ENCODE measurements around the gene IL1RAPL1.

The IL1RAPL1 gene

DNA sequence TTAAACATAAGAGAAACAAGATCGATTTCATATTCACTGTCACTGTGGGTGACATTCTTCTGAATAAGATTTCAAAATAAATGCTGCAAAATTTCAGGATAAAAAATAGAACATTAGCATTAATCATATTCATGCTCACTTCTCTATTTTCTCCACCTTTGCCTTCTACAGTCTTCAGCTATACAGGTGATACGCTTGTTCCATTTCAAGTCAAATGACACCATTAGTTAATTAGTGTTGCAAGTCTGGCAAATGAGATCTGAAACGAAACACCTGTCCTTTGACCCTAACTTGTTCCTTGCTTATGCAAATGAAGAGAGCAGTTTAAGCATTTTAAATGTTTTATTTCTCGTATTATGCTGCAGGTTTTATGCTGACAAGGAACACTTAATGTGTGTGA, 960.6 kb downstream of the IL1RAPL1 start:
- DNase-seq, result no peak

GRCh38 chrX:29553542-29553941, 966.3 kb downstream of the IL1RAPL1 start:
- no peak for DNase-seq

DNA sequence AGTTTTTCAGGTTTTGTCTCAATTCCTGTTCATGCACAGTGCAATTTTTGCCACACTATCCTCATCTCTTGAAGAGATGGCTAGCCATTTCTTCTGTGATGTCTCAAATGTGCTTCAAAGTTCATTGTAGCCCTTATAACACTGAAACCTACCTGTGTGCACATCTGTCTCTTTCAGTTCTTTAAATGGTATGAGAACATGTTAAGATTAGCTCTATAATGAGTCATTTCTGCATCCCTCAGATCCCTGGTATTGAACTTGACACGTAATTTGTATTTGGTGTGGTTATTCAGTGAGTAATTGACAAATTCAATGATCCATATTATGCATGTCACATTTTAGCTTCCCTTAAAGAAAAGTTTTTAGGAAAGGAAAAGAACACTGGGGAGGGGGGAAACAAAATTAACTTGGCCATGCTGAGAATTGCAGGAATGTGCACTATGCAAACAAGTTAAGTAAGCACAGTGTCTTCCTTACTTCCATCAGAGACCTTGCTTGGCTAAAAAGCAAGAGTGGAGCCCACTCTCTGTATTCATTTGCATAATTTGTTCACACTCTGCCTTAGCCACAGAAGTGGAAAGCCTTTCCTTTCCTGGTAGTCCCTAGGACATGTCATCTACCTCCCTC, 968.3 kb downstream of the IL1RAPL1 start:
- no peak for DNase-seq

DNA sequence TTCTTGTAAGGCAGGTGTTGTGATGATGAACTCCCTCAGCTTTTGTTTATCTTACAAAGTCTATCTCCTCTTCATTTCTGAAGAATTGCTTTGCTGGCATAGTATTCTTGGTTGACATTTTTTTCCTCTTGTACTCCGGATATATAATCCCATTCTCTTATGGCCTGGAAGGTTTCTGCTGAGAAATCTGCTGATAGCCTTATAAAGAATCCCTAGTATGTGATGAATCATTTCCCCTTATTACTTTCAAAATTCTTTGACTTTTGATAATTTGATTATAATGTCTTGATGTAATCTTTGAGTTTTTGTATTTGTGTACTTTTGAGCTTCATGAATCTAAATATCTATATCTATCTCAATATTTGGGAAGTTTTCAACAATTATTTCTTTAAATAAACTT, 972.8 kb downstream of the IL1RAPL1 start:
- no peak for DNase-seq

- no peak for DNase-seq
Observed at GRCh38 chrX:29561417-29561816, 974.2 kb downstream of the IL1RAPL1 start.

GRCh38 chrX:29580560-29580959, 993.3 kb downstream of the IL1RAPL1 start:
- DNase-seq, result no peak

DNA sequence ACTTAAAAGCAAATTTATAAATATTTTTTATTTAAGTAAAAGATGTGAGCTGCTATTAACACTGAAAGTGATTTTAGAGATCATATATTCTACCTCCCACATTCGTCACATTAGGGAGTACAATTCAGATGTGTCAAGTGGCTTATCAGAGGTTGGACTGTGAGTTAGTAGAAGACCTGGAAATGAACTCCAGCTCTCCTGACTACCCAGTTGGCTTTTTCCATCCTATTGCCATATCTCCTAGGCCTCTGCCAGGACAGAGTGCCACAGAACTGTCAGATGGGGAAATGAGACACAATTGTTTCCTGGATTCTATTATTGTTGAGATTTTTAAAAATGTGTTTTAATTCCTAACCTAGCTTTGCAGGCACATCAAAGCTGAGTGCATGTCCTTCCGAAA, 994.0 kb downstream of the IL1RAPL1 start:
- no peak for DNase-seq

- no peak for DNase-seq
Observed at GRCh38 chrX:29587107-29587506, 999.9 kb downstream of the IL1RAPL1 start.

DNA sequence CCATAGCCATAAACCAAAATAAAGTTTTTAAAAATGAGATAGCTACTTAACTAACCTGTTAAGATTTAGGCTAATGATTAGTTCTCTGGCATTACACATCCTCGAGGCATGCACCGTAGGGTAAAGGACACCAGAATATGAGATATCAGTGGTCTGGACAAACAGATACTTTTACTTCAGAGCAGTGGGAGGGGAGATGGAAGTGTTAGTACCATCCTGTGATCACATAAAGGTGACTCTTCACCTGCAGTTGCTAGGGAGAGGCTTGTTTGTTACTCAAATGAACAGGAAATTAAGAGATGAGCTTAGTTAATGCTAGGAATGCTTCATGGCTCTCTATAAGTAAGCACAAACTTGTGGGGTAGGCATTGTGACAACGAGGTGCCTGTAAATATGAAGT, 1003.7 kb downstream of the IL1RAPL1 start:
- no peak for DNase-seq

DNA sequence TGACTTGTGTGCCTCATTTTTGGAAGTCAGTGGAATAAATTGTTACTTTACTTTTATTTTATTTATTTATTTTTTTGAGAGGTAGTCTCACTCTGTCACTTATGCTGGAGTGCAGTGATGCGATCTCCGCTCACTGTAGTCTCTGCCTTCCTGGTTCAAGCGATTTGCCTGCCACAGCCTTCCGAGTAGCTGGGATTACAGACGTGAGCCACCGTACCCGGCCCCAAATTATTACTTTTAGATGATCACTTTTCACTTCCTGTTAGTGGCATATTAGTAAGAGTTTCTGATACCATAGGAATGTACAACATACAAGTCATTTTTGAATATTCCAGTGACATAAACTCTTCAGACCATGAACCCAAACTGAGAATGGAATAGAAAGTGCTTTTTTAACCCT, 1017.1 kb downstream of the IL1RAPL1 start:
- no peak for DNase-seq

- no peak for DNase-seq
Observed at GRCh38 chrX:29617276-29617675, 1030.0 kb downstream of the IL1RAPL1 start.

DNA sequence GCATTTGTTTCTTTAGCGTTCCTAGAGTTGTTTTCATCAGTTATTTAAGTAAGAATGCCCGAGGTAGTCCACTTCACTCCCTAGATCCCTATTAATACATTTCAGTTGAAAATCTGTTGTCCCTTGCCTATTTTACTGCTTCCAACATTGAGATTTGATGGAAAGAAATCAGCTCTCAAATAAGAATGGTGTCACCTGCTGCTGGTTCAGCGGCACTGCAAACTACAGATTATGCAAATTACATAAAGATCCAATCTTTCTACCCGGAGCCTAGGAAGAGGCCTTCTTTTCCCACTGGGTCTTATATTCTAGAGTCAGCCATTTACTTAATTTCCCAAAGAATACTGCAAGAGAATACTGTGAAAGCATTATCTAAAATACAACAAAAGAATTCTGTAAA, 1030.5 kb downstream of the IL1RAPL1 start:
- DNase-seq, result no peak

DNA sequence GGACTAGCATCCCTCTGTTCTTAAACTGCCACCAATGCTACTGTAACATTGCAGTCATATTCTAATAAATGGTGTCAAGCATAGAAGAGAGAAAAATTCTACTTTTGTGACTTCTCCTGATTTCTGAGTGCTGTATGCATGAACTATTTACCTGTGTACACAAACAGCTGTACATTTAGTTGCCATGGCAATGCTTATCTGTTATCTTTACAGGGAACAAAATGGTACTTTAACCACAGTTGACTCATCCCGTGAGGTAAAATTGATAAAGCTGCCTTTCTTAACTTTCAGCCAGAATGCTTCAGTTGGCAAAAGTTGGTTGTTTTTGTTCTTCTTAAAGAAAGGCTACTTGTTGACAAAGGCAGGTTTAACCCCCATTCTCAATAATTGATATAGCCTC, 1040.6 kb downstream of the IL1RAPL1 start:
- DNase-seq, result no peak

GRCh38 chrX:29634516-29634915, 1047.3 kb downstream of the IL1RAPL1 start:
- DNase-seq, result no peak

- DNase-seq, result no peak
Observed at GRCh38 chrX:29636331-29636730, 1049.1 kb downstream of the IL1RAPL1 start.

GRCh38 chrX:29640106-29640505, 1052.9 kb downstream of the IL1RAPL1 start:
- no peak for DNase-seq

GRCh38 chrX:29641461-29641860, 1054.2 kb downstream of the IL1RAPL1 start:
- DNase-seq, result no peak

DNA sequence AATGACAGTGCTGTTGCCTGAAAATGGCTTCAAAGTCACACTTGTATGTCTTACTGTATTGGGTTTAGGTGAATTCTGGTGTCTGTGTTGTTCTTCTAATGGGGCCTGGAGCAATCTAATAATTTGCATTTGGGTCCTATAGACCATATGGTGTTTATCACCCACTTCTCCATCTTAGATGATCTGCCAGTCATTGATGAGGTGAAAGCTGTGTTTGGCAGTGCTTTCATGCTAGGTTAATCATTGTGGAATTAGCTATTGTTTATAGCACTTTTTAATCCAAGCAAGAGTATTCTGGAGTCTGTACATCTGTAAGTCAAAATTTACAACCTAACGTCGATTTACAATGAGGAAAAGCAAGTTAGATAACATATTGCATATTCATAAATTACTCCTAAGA, 1055.9 kb downstream of the IL1RAPL1 start:
- no peak for DNase-seq

GRCh38 chrX:29648161-29648560, 1060.9 kb downstream of the IL1RAPL1 start:
- DNase-seq, result no peak

DNA sequence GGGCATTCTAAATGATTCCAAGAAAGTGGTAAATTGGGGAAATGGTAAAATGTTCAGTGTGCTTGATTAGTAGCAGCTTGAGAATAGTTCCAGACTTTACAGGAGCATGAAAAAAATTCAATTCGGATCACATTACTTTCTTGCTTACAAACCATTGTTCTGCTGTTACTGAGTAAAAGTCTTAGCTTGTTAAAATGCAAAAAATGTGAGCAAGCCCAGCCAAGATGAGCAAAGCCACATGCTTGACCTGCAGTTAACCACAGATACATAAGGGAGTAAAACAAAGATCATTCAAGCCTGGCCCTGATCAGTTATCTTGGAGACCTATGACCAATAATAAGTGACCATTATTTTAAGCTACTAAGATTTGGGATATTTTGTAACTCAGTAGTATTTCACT, 1065.2 kb downstream of the IL1RAPL1 start:
- DNase-seq, result no peak

DNA sequence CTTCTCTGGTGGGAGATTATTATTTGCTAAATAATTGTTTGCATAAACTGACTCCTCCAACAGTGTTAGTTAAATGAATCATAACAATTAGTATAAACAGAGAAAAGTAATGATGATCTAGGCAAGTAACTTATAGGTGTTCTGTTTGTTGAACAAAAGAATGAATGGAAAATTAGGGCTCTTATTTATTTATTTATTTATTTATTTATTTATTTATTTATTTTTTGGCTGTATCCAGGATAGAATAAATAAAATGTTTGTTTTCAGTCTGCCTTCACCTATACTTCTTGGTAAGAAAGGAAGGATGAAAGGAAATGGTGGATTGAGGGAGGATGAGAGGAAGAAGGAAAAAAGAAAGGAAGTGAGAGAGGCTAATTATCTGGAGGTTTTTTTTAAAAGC, 1066.5 kb downstream of the IL1RAPL1 start:
- no peak for DNase-seq

GRCh38 chrX:29659911-29660310, 1072.7 kb downstream of the IL1RAPL1 start:
- DNase-seq, result no peak

DNA sequence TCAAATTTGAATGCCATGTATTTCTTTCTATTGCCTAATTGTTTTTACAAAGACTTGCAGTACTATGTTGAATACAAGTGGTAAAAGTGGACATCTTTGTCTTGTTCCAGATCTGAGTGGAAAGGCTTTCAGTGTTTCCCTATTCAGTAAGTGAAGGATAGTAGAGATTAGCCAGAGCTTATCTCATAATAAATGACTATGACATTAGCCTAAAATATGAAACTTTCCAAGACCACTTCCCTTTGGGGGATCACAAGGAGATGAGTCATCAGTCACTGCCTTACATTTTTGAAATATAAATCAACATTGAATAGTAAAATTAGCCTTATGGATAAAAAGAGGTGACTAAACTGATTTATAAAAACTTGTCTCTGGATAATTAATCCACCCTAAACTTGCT, 1074.0 kb downstream of the IL1RAPL1 start:
- DNase-seq, result no peak

DNA sequence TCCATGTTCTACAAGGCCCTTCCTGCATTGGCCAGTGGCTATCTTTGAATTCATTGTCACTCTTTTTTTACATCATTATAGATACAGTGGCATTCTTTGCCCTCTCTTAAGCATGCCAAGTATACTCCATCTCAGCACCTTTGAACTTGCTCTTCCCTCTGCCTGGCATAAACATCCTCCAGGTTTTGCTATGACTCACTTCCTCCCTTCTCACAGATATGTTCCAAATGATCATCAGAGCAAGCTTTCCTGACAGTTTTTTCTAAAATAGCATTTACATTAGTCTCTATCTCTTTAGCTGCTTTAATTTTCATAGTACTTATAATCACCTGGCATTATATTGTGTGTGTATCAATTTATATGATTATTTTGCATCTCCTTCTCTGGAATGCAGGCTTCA, 1074.9 kb downstream of the IL1RAPL1 start:
- DNase-seq, result no peak

GRCh38 chrX:29662759-29663503, 1075.7 kb downstream of the IL1RAPL1 start:
- no peak for DNase-seq
